Measurements from ENCODE around the gene MARCHF3.

DNA sequence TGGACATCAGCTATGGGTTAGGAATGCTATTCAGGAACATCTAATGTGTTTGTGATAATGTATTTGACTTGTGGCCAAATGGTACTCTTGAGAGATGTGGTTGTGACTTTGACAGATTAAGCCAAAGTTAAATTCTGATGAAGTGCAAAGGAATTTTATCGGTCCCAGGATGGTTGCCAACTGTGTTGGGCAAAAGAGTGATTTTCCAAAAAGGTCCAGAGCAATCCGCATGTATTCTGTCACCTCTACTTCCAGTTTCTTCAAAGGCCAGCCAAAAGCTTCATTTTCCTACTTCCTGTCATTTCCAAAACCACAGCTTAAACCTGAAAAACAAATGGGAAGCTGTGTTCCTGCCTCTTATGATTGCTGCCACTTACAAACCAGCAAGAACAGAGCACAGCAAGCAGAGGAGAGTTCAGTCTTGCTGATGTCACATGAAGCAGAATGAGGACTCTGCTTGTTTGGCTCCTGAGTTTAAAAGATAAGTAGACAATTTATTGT, 59.8 kb downstream of the MARCHF3 start:
- TF ChIP-seq CTCF (conservative IDR thresholded peaks at IDR 0.05; ENCODE audit: low read depth, low read length) (no peak), EZH2 (IDR thresholded peaks at IDR 0.05; ENCODE audit: borderline replicate concordance, low read depth, low read length, poor library complexity, severe bottlenecking) (no peak)

Data from A673 (cell line).